HepG2 (cell line): ENCODE data around the gene FAM114A2. TPM values are rescaled to one million over a fixed set of nuclear protein-coding genes. Genes with fewer than 3 reads are reported as not detected.

ENCODE experiments used
- ADNP ChIP-seq: sonication (generic); formaldehyde crosslinking; IDR thresholded peaks from 2 replicates; pipeline ENCODE4 v1.4.0; 2020; ENCODE audit warnings: missing genetic modification reagents
- ESRRA ChIP-seq: sonication (generic); formaldehyde crosslinking; IDR thresholded peaks from 2 replicates; pipeline ENCODE4 v1.5.1; 2020; ENCODE audit warnings: mild to moderate bottlenecking, low read depth, missing genetic modification reagents
- KMT2A ChIP-seq: sonication (generic); formaldehyde crosslinking; IDR thresholded peaks from 2 replicates; pipeline ENCODE4 v1.4.0; 2020; ENCODE audit warnings: missing genetic modification reagents
- NFAT5 ChIP-seq: sonication (generic); formaldehyde crosslinking; IDR thresholded peaks from 2 replicates; pipeline ENCODE4 v1.4.0; 2020; ENCODE audit warnings: missing genetic modification reagents
- RXRB ChIP-seq: IDR thresholded peaks from 2 replicates; pipeline ENCODE4 v1.6.1; 2016; ENCODE audit warnings: borderline replicate concordance, missing genetic modification reagents, missing compliant biosample characterization
- SNAPC2 ChIP-seq: sonication (generic); formaldehyde crosslinking; IDR thresholded peaks from 2 replicates; pipeline ENCODE4 v1.8.1; 2022; ENCODE audit warnings: mild to moderate bottlenecking, missing genetic modification reagents
- ZBTB40 ChIP-seq, 2 experiments: fragments of 450-650 bp in 1 of 2; sonication (generic) in 1 of 2; formaldehyde crosslinking in 1 of 2; IDR thresholded peaks; 2 replicates each; pipeline versions ENCODE4 v1.6.1 to v1.8.0; 2016 to 2022; ENCODE audit warnings: antibody characterized with exemption in 1 of 2, mild to moderate bottlenecking in 1 of 2, missing genetic modification reagents in 1 of 2
- ZHX1 ChIP-seq: sonication (generic); formaldehyde crosslinking; IDR thresholded peaks from 2 replicates; pipeline ENCODE4 v1.8.1; 2022; ENCODE audit warnings: low read depth, mild to moderate bottlenecking, missing genetic modification reagents
- ZNF30 ChIP-seq: sonication (generic); formaldehyde crosslinking; IDR thresholded peaks from 2 replicates; pipeline ENCODE4 v1.5.0; 2020; ENCODE audit warnings: mild to moderate bottlenecking, missing genetic modification reagents
- ZNF33A ChIP-seq: sonication (generic); formaldehyde crosslinking; IDR thresholded peaks from 2 replicates; pipeline ENCODE4 v1.5.1; 2020; ENCODE audit warnings: missing genetic modification reagents, mild to moderate bottlenecking, moderate library complexity, borderline replicate concordance
- ZNF34 ChIP-seq: sonication (generic); formaldehyde crosslinking; IDR thresholded peaks from 2 replicates; pipeline ENCODE4 v1.4.0; 2020; ENCODE audit warnings: mild to moderate bottlenecking, missing genetic modification reagents, borderline replicate concordance
- polyA plus RNA-seq, 8 experiments: library from polyadenylated mRNA; depleted of rRNA in 3 of 8; stranded (reverse) in 7 of 8; unstranded in 1 of 8; fragments of >200 nt; fragmentation: Illumina TruSeq in 4 of 8; extraction: Trizol in 4 of 8; gene quantifications; 2 replicates each; pipeline versions ENCODE4 v1.2.1 to v1.2.3, GENCODE V29; 2011 to 2016; ENCODE audit warnings: low read depth in 4 of 8, missing spikeins in 1 of 8, mixed read lengths in 1 of 8; ENCODE audit not compliant: insufficient read depth in 1 of 8
- total RNA-seq, 5 experiments: library from RNA; depleted of rRNA; stranded (reverse); fragments of >200 nt; fragmentation: Illumina TruSeq; extraction: Trizol; gene quantifications; 2 replicates each; pipeline ENCODE4 v1.2.3, GENCODE V29; 2016; ENCODE audit warnings: low read depth in 1 of 5

Gene FAM114A2
- total and polyA plus RNA-seq, 2 of the 13 experiments (the other 11 are each of a cell fraction or from before 2014, with no cell fraction given), result 6.9 to 11.4 TPM

- TF ChIP-seq ZBTB40 (IDR thresholded peaks at IDR 0.05) (no peak), ZBTB40 (CRISPR knock-in tag; IDR thresholded peaks at IDR 0.05) (no peak), ZNF30 (no peak), ZNF33A (CRISPR knock-in tag) (no peak), ZHX1 (CRISPR knock-in tag) (no peak), NFAT5 (no peak), ADNP (CRISPR knock-in tag) (no peak), SNAPC2 (CRISPR knock-in tag) (no peak), RXRB (CRISPR knock-in tag) (0 out of 2 replicates have a peak, but pooled peaks have one; percentile 31), ZNF34 (no peak), ESRRA (CRISPR knock-in tag) (no peak), KMT2A (CRISPR knock-in tag) (no peak)
Measured at GRCh38 chr5:154072414-154073171, 33.9 kb upstream of the FAM114A2 start (continued).
